Epidermal melanocyte (primary cell): ENCODE measurements around the gene SSTR5.

Experiments
- DNase-seq: peaks from one replicate; pipeline ENCODE4 v3.0.0; 2011; ENCODE audit warnings: low spot score; ENCODE audit not compliant: insufficient read length

SSTR5 gene

DNA sequence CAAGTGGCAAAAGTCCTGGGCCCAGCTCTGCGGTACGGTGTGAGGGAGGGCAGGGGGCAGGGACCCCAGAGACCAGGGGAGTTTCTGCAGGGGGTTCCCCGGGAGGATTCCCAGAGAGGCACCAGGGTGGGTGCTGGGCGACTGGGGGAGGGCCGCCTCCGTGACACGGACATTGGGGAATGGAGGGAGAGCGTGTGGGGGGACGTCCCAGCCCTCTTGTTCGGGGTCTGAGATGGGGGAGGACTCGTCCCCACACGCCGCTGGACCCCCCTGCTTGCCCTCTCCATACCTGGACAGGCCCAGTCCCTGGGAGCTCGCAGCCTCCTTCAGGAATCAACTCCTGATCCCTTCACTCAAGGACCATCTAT lies 49.8 kb downstream of the SSTR5 start:
- no peak for DNase-seq

DNA sequence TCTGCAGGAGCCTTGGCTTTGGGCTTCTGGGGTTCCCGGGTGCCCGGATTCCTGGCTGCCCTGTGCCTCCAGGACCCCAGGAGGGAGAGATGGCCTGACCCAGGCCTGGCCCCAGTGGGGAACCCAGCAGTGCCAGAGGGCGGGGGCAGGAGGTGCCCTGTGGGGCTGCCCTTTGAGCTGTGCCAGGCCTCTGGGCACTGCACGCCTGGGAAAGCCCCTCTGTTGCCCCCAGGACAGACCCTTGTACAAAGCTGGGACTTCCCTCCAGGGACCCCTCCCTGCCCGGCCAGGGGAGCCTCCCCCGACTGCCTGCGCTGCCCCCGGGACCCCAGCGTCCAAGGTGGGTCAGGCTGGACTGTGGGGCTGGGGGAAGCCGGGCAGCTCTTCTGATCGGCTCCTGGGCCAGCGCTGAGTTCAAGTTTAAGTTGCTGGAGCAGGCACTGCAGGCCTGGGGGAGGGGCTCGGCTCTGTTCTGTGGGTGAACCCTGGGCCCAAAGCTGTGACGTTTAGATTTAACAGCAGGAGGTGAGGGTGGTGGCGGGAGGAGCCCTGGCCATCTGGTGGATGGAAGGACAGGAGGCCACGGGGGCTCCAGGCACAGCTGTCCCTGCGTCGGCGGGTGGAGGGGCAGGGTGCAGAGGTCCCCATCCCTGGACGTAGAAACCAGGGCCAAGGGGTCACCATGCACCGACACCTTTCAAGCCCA lies 51.1 kb downstream of the SSTR5 start:
- no peak for DNase-seq

DNA sequence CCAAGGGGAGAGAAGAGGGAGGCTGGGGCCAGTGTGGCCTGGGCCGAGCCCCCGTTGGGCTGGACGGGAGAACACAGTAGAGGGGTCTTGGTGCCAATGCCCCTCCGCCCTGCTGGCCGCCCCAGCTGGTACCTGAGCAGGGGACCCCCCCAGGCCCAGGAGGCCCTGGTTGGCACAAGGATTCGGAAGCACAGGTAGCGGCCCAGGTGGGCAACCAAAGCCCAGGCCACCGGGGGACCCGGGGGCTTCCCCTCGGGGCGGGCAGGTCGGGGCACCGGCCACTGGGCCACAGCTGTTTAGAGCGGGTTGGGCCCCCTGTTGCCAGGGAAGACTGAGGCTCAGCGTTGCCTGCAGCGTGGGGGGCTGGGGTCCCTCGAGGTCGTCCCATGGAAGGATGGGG lies 51.7 kb downstream of the SSTR5 start:
- no peak for DNase-seq

DNA sequence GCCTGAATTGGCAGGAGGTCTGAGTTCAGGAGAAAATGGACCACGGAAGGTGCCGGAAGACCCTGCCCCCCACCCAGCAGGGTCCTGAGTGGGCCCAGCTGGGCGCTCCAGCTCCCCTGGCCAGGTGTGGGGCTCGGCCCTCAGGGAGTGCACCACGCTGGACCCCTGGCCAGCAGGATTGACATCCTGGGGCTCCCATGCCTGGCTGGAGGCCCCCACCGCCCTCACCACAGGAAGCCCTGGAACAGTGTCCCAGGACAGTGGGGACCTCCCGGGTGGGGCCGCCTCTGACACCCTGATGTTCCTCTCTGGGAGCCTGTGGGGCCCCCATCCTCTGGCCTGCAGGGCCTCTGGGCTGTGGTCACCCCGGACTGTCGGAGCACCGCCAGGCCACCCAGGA lies 52.2 kb downstream of the SSTR5 start:
- DNase-seq = no peak

DNA sequence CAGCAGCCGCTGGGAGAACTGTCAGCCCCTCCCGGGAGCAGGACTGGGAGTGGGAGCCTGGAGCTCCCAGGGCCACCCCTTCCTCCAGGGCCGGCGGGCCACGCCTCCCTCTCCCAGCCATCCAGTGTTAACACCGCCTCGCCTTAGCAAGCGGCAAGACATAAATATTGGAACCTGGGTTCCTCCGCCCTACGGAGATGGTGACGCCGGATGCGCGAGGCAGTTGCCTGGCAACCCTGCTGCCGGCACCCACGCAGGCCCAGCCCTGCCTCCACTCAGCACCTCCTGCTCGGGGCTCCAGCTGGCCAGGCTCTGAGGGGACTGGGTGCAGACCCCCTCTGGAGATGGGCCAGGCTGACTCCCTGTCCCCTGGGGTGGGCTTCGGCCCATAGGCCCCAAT lies 52.9 kb downstream of the SSTR5 start:
- no peak for DNase-seq

DNA sequence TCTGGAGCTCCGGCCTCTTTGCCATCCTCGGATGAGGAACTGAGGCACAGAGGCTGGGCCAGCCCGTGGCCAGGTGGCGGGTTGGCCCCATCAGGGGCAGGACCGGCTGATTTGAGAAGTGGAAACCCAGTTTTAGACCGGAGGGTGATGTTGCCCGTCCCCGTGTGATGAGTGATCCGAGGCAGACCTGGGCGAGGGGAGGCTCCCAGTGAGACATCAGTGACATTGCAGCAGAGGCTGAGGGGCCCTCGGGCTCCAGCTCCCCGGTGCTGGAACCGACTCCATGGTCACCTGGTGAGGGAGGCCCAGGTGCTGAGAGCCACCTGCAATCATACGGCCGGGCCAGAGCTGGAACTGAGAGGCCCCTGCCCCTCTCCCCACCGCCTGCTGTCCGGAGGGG lies 53.5 kb downstream of the SSTR5 start:
- DNase-seq = no peak

DNA sequence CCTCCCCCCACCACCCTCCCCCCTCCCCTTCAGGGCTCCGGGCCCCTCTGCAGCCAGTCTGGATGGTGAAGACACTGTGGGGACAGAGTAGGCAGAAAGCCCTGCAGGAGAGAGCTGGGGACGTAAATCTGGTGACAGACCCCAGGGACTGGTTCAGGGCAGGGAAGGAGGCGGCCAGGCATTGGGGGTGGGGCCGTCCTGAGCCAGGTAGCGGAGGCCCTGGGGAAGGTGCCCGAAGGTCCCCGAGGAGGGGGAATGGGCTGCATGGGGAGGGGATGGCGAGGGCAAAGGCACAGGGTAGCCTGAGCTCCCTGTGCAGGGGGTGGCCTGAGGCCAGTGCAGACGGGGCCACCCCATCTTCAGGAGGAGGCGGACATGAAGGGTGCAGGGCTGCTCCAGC lies 54.0 kb downstream of the SSTR5 start:
- no peak for DNase-seq

DNA sequence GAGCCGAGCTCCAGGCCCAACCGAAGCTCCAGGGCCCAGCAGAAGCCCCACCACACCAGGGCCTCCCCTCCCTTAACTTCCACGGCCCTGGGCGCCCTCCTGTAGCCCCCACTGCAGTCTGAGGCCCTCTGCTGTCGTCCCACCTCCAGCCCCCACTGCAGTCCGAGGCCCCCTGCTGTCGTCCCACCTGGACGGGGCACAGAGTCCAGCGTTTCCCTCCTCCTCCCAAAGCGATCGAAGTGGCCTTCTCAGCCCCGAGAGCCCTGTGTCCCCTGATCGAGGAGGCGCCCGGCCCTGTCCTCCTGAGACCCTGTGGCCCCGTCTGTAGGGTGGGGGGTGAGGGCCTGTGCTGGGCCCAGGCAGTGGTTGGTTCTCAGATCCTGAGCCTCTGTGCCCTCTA lies 54.6 kb downstream of the SSTR5 start:
- DNase-seq = no peak

DNA sequence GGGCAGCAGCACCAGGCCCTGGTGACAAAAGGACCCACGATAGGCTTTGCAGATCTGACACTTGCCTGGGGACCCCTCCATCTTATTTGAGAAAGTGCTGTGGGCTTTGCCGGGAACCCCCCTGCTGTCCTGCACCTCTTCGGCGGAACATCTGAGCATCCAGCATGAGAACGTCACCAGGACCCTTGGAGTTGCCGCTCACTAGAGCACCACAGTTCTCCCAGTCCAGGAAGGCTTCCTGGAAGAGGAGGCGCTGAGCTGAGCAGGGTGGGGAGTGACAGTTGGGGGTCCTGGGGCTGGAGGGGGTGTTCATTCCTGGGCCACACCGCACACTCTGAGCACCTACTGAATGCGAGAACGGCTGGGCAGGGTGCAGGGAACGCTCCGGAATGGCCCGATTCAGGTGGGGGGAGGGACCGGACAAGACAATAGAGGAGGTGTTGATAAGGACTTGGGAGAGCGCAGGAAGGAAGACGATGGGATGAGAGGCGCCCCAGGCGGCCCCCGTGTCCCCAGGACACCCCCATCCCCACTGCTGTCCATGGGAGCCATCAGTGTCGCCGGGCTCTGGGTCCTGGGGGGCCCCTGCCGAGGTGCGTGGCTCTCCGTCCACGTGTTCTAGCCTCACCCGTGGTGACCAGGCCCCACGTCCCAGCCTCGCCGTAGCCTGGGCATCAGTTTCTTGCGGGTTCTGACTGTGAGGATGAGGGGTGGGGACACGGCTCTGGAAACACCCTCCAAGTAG lies 55.6 kb downstream of the SSTR5 start:
- no peak for DNase-seq

DNA sequence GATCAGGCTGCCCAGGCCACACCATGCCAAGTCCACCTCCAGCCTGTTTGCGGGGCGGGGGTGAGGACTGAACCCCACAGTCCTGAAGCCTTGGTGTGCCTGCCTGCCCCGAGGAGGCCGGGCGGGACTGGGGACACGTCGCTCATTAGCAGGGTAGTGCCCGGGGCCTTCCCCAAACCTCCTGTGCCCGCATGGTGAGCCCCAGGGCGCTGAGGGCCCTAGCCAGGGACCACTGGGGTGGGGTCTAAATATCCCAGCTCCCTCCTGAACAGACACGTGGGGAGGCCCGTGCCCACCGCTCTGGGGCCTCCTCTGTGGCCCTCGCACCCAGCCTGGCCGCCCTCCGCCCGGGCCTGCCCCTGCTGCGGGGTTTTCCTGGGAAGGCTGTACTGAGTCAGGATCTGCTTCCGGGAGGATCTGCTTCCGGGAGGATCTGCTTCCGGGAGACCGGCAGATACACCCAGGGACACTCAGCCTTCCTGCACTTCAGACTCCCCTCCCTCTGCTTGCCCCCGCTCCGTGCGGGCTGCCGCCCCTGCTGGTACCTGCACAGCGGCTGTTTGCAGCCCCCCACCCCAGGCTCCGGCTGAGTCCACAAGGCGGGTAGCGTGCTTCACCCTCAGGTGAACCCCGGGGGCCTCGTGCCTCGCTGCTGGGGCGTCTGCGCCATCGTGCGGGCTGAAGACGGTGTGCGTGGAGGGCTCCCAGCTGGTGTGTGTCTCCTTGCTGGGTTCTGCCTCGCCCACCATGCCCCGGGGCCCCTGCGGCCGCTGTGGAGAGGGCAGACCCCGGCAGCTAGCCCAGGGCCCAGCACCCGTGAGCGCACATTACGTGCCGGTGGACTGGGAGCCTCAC lies 56.8 kb downstream of the SSTR5 start:
- no peak for DNase-seq

DNA sequence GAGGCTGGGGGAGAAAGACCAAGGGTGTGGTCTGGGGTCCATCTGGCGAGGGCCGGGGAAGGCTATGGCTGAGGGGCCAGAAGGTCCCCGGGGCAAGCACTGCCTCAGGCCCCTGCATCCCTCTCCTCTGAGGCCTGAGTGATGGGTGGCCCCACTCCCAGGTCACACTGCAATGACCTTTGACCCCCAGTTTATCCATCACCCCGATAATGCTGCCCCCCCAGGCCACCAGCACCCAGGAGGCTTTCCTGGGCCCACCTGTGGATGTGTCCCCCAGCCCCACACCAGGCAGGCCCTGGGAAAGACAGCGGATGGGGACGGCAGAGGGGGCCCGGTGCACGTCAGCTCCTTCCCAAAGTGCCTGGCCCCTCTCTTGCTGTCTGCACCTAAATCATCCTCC lies 57.8 kb downstream of the SSTR5 start:
- DNase-seq = no peak
